Left lung (tissue), 10 donors: ENCODE data around the gene SCMH1. TPM values are rescaled to one million over a fixed set of nuclear protein-coding genes. Genes with fewer than 3 reads are reported as not detected.

Experiments
- ATAC-seq: fragments of 200-7000 bp; cut with Tn5 transposase; one replicate; pipeline ENCODE4 v1.9.1; 2020; ENCODE audit warnings: moderate library complexity
- DNase-seq, 4 donors: peaks; one replicate each; pipeline ENCODE4 v3.0.0-alpha.2; 2013 to 2020
- H3K27ac ChIP-seq, 2 donors: fragments of 200-600 bp; sonication (generic) in 1 of 2; one replicate each; pipeline versions ENCODE4 v1.5.0 to v1.8.0; 2020 to 2021
- H3K27me3 ChIP-seq, 2 donors: fragments of 200-600 bp; sonication (generic) in 1 of 2; one replicate each; pipeline versions ENCODE4 v1.5.0 to v1.8.0; 2020 to 2021
- H3K36me3 ChIP-seq, 2 donors: fragments of 200-600 bp; sonication (generic) in 1 of 2; one replicate each; pipeline versions ENCODE4 v1.5.0 to v1.8.0; 2020 to 2021
- H3K4me1 ChIP-seq, 2 donors: fragments of 200-600 bp; one replicate each; pipeline ENCODE4 v1.8.0; 2021
- H3K4me3 ChIP-seq, 2 donors: fragments of 200-600 bp; sonication (generic) in 1 of 2; one replicate each; pipeline versions ENCODE4 v1.5.0 to v1.8.0; 2020 to 2021; ENCODE audit warnings: mild to moderate bottlenecking in 1 of 2
- H3K9me3 ChIP-seq, 2 donors: fragments of 200-600 bp; sonication (generic) in 1 of 2; one replicate each; pipeline versions ENCODE4 v1.5.0 to v1.8.0; 2020 to 2021
- CTCF ChIP-seq, 2 donors: fragments of 200-600 bp; sonication (generic) in 1 of 2; IDR thresholded peaks; one replicate each; pipeline versions ENCODE4 v1.5.0 to v1.8.0; 2021; ENCODE audit warnings: antibody characterized with exemption in 2 of 2
- intact Hi-C, 2 donors: fragments of 100-400 bp; cut with DNase I; formaldehyde crosslinking; loops; one replicate each; pipeline versions ENCODE4 v1.11.2 to v1.14.2; 2022
- polyA plus RNA-seq, 6 donors: library from polyadenylated mRNA; unstranded; fragments of 120-200 nt; gene quantifications; one replicate each; pipeline ENCODE4 v1.2.1, GENCODE V29; 2013; ENCODE audit not compliant: insufficient read length in 6 of 6
- total RNA-seq, 2 donors: library from RNA; stranded (reverse); fragmentation: NEBNext Ultra II Directional; extraction: Animal tissue kit (Norgen Biotek cat#: 25700); gene quantifications; one replicate each; pipeline ENCODE4 v1.2.1, GENCODE V29; 2021
- donor health status: DM: no; HTN: yes; CAD: no.
- donor health status: DM: no; HTN: no; CAD: no.

SCMH1 gene
- total and polyA plus RNA-seq, 8 donors: 27.8 to 56.1 (median 44.3) TPM

GRCh38 chr1:40977716-40978115 is 264.4 kb downstream of the SCMH1 start:
- no peak overlapping the region for H3K27ac ChIP-seq
- no peaks in the 10 kb centered on the region for H3K36me3 ChIP-seq
- ATAC-seq (no peak), DNase-seq (no peak)
- no peak for TF ChIP-seq CTCF (IDR thresholded peaks at IDR 0.05)
- peaks cover 13 to 30% of the 10 kb centered on the region in 2 donors for H3K4me1 ChIP-seq
- H3K4me3 ChIP-seq: no peak overlapping the region
- no peaks in the 10 kb centered on the region for H3K27me3 ChIP-seq
- intact Hi-C loops: no loop called here
- no peaks in the 10 kb centered on the region for H3K9me3 ChIP-seq

Other genes with a start within 250 kb of the SCMH1 start
- gene SLFNL1, start 220.6 kb downstream of the SCMH1 start, total RNA-seq: 1 to 10 TPM in 1 of 2 donors, under 1 TPM in 1; 0.79 to 4.9 TPM
- 1 to 10 TPM in 3 of 6 donors, under 1 TPM in 3; 0.87 to 1.6 (median 1.0) TPM for gene SLFNL1, start 220.6 kb downstream of the SCMH1 start, polyA plus RNA-seq
- 1 to 10 TPM in 1 of 2 donors, under 1 TPM in 1; 0.63 to 1.0 TPM for gene FOXO6, start 119.1 kb upstream of the SCMH1 start, total RNA-seq
- gene FOXO6, start 119.1 kb upstream of the SCMH1 start, polyA plus RNA-seq: 1 to 10 TPM; 1.6 to 2.8 (median 2.1) TPM
- 1 to 10 TPM in 1 of 2 donors, not detected in 1; 4.0 TPM for gene EDN2, start 242.4 kb upstream of the SCMH1 start, total RNA-seq
- under 1 TPM; 0.22 to 0.84 (median 0.34) TPM for gene EDN2, start 242.4 kb upstream of the SCMH1 start, polyA plus RNA-seq